HG03520 (cell line): ENCODE data around the gene MBP.

Source experiments
- ATAC-seq: cut with Tn5 transposase; IDR thresholded peaks from one replicate; pipeline ENCODE4 v1.9.1; 2021; ENCODE audit warnings: mild to moderate bottlenecking, moderate library complexity; ENCODE audit not compliant: unreplicated experiment

Gene MBP

DNA sequence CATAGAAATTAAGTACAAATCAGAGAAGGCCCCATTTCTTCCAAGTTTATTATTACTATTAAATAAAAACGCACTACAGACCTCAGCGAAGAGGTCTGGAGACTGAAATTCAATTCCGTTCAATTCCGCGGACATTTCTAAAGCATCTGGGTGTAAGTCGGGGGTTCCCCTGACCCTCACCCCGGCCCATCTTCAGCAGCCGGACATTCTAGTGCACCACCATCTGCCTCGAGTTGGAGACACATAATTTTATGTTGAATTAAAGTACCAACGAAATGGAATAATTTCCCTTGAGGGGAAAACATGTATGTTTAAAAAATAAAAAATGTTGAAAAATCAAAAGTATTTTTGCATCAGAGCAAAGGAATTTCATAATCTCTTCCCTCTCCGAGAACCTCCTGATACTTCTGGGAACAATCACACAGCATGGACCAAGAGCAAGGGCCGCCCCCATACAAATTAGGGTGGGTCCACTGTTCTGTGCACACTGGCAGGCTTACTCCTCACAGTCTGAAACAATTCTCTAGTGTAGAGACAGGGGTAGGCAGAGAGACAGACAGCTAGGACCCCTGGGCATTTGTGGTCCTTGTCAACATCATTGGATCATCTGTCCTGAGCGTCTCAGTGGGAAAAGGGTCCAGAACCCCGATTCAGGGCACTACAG is 29.3 kb downstream of the MBP start:
- ATAC-seq, result no peak

DNA sequence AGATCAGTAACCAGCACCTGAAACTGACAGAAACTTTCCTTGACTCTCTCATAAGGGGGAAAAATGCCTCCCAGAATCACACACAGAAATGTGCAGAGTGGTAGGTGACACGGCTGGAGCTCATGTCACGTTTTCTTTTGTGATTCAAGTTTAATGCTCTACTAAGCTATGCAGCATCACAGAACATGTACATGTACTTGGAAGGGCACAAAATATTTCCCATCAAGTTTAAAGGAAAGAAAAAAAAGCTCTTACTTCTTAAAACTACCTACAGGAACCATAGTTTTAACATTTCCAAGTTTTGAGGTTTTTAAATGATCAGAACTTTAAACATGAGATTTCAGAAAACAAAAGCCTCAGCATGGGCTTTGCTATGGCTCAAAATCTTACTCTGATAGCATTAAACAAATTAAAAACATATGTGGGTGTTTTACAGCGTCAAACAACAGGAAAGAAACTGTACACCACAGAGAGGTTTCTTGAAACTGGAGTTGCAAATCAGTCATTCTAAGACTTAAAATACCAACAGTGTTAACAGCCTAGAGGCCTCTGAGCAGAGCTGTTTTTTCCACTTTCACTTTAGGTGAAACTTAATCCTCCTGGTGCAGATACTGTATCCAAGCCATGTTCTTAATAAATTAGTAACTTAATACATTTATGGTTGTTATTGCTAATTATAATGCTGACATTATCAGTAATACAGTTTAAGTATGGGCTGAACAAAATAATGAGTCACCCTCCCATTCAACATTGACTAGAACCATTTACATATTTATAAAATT is 30.1 kb downstream of the MBP start:
- ATAC-seq, result peak; percentile 82

- ATAC-seq, result no peak
These were observed 30.9 kb downstream of the MBP start for GRCh38 chr18:77101410-77102258.

GRCh38 chr18:77100751-77101355 is 31.7 kb downstream of the MBP start:
- ATAC-seq, result no peak

- ATAC-seq, result no peak
These were observed 32.9 kb downstream of the MBP start for GRCh38 chr18:77099485-77100370.

DNA sequence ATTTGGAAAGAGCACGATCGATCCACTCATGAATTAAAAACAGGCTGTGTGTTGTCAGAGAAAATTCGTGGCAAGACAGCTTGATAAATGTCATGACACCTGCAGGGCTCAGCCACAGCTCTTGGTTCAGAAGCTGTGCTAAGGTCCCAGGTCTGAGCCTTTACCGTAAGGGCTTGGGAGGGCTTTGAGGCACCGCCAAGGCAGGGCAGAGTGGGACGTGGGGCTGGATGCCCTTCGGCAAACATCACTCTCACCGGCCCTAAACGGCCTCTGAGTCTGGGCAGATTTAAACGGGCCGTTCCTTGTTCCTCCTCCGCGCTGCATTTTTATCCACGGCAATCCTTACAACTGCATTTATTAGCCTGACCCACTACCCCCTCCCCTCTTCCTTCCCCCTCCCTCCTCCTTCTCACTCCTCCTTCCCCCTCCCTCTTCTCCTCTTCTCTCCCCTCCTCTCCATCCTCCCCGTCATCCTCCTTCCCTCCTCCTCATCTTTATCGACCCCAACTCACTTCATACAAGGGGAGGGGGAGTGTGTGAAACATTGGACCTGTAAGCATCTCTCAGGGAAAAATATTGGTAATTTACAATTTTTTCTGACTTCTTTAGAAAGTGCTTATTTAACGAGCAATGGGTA is 33.9 kb downstream of the MBP start:
- no peak for ATAC-seq

- ATAC-seq, result no peak
These were observed 34.6 kb downstream of the MBP start for GRCh38 chr18:77098029-77098428.

- no peak for ATAC-seq
These were observed 35.4 kb downstream of the MBP start for GRCh38 chr18:77096936-77097886.

- no peak for ATAC-seq
These were observed 36.9 kb downstream of the MBP start for GRCh38 chr18:77095391-77096371.

DNA sequence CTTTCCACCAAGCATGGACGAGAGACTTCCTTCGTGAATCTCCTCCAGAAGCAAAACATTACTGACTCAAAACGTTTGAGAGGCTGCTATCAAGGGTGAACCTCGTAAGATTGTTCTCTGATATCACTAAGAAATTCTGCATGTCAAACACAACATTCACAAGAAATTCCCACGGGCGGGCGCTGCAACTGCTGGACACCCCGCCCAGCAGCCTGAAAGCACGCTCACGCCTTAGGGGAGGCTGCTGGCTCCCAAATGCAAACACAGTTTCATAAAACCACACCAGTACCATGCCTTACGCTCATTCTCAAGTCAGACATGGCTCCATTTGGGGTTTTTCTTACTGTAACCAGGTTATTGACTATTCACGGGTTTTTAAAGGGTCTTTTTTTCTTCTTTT is 39.0 kb downstream of the MBP start:
- ATAC-seq, result no peak

- no peak for ATAC-seq
These were observed 39.5 kb downstream of the MBP start for GRCh38 chr18:77093067-77093430.

- ATAC-seq, result no peak
These were observed 40.2 kb downstream of the MBP start for GRCh38 chr18:77092104-77093066.

GRCh38 chr18:77091366-77091765 is 41.2 kb downstream of the MBP start:
- no peak for ATAC-seq

DNA sequence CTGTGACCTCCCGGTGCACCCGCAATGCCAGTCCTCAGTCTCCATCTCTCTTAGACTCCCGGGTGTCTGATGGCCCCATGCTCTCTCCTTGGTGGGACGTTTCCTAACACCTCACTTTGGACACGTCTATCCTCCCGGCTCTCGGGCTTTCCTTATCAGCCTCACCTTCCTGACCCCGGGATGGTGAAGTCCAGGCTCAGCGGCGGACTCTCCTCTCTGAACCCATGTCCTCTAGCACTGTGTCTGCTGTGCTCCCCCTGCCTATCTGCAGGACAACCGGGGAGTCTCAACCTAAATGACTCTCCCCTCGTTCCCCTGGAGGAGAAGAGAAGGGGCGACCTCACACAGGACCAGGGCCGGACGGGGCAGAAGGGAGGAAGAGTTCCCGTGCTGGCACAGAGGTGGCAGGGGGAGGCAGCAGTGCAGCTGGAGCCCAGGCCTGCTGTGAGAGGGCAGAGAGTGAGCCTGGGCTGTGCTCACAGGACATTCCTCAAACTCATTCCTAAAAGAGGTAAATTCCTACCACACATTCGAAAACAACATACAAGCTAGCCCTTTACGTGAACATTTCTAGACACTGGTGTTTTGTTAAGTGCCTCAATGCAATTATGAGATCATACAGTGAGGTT is 41.9 kb downstream of the MBP start:
- no peak for ATAC-seq

GRCh38 chr18:77089723-77090285 is 42.8 kb downstream of the MBP start:
- ATAC-seq, result no peak
